Measurements from ENCODE around the gene MED15.

GRCh38 chr22:20517422-20517821, 10.0 kb downstream of the MED15 start:
- no peak for TF ChIP-seq CTCF (IDR thresholded peaks at IDR 0.05; ENCODE audit: low read depth, low read length, poor library complexity, severe bottlenecking)
- TF ChIP-seq EZH2phosphoT487 (IDR thresholded peaks at IDR 0.05; ENCODE audit: borderline replicate concordance, low read length), result no peak
